NCI-H2107 (cell line): ENCODE measurements around the gene SLX1A.
"Not testable (repeated sequence)": the region's sequence is repeated elsewhere in the genome, so short reads cannot be mapped to it uniquely, and the experiment has no call there.

Experiments used
- DNase-seq: peaks from one replicate; lab custom pipeline; 2025; lab: John Stamatoyannopoulos, UW

Gene SLX1A

DNA sequence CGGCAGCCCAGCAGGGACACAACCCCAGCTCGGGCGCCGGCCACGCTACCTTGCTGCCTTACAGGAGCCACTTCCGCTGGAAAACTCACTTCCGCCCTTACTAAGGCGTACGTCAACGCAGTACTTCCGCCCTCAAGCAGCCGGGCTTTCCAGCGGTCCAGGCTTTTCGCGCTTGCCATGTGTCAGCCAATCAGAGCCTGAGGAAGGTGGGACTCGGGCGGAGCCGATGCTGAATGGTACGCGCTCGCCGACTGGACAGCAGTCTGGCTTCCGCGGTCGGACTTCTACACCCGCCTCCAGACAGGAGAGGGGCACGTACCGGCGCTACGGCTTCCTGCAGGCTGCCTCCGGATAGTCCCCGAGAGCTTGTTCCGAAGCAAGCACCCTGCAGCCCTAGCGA is at the start of gene SLX1A, which contains the start of gene BOLA2B:
Gene SLX1A (plus strand): TSS at position 261 of the 400 bp plus-strand sequence. CDS start 210 bp downstream, outside the sequence.
Gene BOLA2B (minus strand): TSS at position 52 of the 400 bp plus-strand sequence. CDS start 71 bp downstream, outside the sequence.
- DNase-seq: not testable (repeated sequence)

DNA sequence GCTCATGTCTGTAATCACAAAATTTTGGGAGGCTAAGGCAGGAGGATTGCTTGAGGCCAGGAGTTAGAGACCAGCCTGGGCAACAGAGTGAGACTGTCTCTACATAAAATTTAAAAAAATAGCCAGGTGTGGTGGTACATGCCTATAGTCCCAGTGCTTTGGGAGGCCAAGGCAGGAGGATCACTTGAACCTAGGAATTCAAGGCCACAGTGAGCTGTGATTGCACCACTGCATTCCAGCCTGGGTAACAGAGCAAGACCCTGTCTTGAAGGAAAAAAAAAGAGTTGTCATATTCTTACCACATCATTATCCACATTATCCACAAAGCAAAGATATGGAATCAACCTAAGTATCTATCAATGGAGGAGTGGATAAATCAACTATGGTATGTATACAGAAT is 49.7 kb upstream of the SLX1A start:
- DNase-seq: no peak

DNA sequence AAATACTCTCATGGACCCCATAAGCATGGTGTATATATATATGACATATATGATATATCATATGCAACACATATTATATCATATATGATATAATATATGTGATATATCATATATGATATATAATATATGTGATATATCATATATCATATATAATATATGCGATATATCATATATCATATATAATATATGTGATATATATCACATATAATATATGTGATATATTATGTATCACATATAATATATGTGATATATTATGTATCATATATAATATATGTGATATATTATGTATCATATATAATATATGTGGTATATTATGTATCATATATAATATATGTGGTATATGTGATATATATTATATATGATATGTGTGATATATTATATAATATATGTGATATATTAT is 48.8 kb upstream of the SLX1A start:
- no peak for DNase-seq

DNA sequence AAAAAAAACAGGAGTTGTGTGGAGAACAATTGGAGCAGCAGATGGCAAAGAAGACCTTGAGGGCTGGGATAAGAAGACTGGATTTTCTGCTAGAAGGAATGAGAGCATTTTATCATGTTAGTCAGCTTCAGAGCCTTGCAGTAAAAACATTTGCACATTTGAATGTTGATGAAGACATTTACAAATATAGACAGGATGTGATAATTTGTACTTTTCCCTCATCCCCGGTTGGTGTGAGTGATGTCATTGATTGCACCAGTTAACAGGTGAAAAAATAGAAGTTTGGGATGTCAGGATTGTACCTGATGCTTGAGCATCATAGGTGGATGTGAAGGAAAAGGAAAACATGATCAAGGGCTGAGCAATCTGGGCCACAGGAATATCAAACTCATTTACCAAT is 48.0 kb upstream of the SLX1A start:
- no peak for DNase-seq

DNA sequence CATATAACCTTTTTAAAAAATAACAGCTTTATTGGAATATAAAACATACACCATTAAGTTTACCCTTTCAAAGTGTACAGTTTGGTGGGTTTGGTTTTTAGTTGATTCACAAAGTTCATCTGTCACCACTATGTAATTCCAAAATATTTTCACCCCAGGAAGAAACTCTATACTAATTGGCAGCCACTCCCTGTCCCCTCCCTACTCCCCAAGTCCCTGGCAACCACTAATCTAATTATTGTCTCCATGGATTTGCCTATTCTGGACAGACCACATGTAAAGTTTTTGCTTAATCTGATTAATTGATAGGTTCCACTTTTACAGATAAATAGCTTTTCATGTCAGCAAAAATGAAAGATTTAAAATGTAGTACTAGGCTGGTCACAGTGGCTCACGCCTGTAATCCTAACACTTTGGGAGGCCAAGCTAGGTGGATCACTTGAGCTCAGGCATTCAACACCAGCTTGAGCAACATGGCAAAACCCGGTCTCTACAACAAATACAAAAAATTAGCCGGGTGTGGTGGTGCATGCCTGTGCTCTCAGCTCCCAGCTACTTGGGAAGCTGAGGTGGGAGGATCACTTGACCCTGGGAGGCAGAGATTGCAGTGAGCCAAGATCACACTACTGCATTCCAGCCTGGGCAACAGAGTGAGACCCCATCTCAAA is 45.7 kb upstream of the SLX1A start:
- no peak for DNase-seq

DNA sequence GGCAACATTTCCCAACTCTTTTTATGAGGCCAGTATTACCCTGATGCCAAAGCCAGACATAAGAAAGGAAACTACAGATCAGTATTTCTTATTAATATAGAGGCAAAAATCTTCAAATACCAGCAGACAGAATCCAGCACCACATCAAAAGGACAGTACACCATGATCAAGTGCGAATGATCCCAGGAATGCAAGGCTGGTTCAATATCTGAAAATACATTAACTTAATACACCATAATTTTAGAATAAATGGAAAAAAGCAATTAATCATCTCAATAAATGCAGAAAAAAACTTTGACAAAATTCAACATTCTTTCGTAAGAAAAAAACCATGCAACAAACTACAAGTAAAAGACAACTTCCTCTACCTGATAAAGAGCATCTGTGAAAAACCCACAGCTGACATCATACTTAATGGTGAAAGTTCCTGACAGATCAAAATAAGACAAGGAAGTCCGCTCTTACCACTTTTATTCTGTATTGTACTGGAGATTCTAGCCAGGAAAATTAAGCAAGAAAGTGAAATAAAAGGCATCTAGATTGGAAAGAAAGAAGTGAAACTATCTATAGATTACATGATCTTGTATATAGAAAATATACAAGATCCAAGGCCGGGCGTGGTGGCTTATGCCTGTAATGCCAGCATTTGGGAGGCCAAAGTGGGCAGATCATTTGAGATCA is 44.3 kb upstream of the SLX1A start:
- no peak for DNase-seq

DNA sequence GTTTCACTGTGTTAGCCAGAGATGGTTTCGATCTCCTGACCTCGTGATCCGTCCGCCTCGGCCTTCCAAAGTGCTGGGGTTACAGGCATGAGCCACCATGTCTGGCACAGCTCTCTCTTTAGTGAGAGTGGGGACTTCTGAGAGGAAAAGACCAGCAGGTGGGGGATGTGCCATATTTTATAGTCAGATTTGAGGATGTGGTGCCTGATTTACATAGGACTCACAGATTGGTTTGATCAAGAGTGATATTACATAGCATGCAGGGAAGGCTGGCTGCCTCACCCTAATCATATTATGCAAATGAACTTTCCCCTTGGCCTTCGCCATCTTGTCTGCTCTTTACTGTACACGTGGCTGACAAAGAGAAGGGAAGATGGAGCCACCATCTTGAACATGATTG is 42.6 kb upstream of the SLX1A start:
- DNase-seq: no peak

DNA sequence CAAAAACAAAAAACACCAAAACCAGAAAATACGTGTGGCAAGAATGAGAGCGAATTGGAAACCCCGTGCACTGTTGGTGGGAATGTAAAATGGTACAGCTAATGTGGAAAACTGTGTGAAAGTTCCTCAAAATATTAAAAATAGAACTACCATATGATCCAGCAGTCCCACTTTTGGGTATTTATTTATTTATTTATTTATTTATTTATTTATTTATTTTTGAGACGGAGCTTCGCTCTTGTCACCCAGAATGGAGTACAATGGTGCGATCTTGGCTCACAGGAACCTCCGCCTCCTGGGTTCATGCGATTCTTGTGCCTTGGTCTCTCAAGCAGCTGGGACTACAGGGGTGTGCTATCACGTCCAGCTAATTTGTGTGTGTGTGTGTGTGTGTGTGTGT is 41.2 kb upstream of the SLX1A start:
- no peak for DNase-seq

DNA sequence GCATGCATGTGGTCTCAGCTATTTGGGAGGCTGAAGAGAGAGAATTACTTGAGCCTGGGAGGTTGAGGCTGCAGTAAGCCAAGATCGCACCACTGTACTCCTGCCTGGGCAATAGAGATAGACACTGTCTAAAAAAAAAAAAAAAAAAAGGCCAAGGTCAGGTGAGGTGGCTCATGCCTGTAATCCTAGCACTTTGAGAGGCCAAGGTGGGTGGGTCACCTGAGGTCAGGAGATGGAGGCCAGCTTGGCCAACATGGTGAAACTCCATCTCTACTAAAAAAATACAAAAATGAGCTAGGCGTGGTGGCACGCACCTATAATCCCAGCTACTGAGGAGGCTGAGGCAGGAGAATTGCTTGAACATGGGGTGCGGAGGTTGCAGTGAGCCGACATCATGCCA is 38.5 kb upstream of the SLX1A start:
- no peak for DNase-seq

DNA sequence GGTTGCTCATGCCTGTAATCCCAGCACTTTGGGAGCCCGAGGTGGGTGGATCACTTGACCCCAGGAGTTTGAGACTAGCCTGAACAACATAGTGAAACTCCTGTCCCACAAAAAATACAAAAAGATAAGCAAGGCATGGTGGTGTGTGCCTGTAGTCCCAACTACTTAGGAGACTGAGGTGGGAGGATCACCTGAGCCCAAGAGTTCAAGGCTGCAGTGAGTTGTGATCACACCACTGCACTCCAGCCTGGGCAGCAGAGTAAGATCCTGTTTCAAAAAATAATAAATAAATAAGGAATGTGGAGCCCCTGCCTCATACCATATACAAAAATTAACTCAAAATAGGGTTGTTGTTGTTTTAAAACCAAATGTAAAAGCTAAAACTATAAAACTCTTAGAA is 36.5 kb upstream of the SLX1A start:
- no peak for DNase-seq

DNA sequence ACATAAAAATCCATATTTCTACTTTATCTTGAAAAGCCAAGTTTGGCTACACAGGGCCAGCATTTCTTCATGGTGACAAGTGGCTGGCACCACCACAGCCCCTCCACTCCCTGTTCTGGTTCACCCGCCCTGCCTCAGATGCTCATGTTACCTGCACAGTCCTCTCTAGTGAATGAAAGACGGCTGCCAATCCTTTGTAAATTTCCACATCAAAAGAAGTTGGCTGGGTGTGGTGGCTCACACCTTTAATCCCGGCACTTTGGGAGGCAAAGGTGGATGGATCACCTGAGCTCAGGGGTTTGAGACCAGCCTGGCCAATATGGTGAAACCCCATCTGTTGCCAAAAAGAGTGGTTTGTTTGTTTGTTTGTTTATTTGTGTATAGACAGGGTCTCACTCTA is 30.1 kb upstream of the SLX1A start:
- no peak for DNase-seq

DNA sequence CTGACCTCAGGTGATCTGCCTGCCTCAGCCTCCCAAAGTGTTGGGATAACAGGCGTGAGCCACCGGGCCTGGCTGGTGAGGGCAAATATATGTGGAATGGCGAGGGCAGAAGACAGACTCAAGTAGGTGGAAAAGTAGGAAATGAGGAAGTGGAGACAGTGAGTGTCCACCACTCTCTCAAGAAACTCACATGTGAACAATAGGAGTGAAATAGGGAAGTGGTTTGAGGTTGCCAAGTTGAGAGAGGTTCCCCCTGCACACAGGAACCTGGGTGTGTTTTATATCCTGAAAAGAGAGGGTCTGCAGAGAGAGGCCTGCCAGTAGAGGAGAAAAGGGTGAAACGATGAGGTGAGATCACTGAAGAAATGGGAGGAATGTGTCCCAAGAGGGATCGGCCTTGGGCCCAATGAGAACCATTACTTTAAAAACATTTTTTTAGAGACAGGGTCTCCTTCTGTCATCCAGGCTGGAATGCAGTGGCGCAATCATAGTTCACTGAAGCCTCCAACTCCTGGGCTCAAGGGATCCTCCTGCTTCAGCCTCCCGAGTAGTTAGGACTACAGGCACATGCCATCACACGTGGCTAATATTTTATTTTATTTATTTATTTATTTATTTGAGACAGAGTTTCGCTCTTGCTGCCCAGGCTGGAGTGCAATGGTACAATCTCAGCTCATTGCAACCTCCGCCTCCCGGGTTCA is 27.3 kb upstream of the SLX1A start:
- no peak for DNase-seq

DNA sequence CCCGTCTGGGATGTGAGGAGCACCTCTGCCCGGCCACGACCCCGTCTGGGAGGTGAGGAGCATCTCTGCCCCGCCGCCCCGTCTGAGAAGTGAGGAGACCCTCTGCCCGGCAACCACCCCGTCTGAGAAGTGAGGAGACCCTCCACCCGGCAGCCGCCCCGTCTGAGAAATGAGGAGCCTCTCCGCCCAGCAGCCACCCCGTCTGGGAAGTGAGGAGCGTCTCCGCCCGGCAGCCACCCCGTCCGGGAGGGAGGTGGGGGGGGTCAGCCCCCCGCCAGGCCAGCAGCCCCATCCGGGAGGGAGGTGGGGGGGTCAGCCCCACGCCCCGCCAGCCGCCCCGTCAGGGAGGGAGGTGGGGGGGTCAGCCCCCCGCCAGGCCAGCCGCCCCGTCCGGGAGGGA is 24.9 kb upstream of the SLX1A start:
- DNase-seq: not testable (repeated sequence)

DNA sequence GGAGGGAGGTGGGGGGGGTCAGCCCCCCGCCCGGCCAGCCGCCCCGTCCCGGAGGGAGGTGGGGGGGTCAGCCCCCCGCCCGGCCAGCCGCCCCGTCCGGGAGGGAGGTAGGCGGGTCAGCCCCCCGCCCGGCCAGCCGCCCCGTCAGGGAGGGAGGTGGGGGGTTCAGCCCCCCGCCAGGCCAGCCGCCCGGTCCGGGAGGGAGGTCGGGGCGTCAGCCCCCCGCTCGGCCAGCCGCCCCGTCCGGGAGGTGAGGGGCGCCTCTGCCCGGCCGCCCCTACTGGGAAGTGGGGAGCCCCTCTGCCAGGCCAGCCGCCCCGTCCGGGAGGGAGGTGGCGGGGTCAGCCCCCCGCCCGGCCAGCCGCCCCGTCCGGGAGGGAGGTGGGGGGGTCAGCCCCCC is 24.3 kb upstream of the SLX1A start:
- not testable (repeated sequence) for DNase-seq

DNA sequence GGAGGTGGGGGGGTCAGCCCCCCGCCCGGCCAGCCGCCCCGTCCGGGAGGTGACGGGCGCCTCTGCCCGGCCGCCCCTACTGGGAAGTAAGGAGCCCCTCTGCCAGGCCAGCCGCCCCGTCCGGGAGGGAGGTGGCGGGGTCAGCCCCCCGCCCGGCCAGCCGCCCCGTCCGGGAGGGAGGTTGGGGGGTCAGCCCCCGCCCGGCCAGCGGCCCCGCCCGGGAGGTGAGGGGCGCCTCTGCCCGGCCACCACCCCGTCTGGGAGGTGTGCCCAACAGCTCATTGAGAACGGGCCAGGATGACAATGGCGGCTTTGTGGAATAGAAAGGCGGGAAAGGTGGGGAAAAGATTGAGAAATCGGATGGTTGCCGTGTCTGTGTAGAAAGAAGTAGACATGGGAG is 23.5 kb upstream of the SLX1A start:
- DNase-seq: not testable (repeated sequence)

DNA sequence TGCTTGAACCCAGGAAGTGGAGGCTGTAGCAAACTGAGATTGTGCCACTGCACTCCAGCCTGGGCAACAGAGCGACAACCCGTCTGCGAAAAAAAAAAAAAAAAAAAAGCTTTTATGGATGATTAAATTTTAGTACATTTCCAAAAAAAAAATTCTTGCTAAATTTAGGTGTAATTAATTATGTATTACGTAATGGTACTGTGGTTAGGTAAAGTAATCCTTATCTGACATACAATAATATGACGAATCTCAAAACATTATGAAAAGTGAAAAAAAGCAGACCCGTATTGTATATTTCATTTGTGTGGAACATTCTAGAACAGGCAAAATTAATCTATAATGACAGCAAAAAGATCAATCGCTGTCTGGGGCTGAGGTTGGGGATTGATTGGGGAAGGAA is 20.6 kb upstream of the SLX1A start:
- DNase-seq: no peak

DNA sequence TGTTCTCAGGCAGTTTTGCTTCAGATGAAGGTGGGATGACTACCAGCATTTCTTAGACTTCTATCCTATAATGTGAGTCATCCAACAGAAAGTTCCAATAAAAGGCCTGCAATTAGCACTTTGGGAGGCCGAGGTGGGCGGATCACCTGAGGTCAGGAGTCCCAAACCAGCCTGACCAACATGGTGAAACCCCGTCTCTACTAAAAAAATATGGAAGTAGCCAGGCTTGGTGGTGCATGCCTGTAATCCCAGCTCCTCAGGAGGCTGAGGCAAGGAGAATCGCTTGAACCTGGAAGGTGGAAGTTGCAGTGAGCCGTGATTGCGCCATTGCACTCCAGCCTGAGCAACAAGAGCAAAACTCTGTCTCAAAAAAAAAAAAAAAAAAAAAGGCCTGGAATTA is 16.8 kb upstream of the SLX1A start:
- DNase-seq: not testable (repeated sequence)

DNA sequence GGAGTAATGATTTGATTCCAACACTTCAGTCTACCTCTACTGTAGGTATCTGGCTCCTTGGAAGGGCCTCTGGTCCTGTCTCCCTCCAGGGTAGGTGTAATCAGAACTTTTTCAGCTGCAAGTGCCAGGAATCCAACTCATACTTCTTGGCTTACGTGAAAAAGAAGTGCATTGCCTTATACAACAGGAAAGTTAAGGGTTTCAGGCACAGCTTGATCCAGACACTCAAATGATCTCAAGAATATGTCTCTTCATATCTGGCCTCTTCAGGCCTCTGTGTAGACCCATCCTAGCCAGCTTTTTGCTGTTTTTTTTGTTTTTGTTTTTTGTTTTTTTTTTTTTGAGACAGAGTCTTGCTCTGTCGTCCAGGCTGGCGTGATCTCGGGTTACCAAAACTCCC is 14.5 kb upstream of the SLX1A start:
- no peak for DNase-seq

DNA sequence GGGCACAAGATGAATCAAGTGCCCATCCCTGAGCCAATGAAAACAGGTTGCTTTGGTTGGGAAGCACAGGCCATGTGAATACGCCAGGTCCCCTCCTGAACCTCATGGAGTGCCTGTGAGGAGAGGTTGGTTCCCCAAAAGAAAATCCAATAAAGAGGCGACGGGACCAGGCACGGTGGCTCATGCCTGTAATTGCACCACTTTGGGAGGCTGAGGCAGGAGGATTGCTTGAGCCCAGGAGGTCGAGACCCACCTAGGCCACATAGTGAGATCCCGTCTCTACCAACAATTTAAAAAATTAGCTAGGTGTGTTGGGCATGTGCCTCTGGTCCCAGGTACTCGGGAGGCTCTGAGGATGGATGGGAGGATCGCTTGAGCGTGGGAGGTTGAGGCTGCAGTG is 13.7 kb upstream of the SLX1A start:
- DNase-seq: no peak

DNA sequence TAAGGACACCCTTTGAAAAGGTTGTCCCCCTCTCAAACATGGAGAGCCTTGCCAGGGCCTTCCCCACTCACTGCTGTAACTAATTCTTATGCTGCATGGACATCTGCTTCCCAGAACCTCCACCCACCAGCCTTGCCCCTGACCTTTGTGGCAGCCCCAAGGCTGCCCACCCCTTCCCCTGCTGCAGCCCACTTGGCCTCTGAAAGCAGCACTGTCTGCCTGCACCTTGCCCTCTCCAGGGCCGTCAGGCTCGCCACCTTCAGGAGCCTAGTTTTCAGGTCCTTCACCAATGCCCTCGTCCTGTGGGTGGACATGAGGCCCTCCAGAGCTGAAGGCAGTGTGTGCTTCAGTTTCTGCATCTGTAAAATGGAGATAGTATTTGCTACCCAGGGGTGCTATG is 12.9 kb upstream of the SLX1A start:
- no peak for DNase-seq

DNA sequence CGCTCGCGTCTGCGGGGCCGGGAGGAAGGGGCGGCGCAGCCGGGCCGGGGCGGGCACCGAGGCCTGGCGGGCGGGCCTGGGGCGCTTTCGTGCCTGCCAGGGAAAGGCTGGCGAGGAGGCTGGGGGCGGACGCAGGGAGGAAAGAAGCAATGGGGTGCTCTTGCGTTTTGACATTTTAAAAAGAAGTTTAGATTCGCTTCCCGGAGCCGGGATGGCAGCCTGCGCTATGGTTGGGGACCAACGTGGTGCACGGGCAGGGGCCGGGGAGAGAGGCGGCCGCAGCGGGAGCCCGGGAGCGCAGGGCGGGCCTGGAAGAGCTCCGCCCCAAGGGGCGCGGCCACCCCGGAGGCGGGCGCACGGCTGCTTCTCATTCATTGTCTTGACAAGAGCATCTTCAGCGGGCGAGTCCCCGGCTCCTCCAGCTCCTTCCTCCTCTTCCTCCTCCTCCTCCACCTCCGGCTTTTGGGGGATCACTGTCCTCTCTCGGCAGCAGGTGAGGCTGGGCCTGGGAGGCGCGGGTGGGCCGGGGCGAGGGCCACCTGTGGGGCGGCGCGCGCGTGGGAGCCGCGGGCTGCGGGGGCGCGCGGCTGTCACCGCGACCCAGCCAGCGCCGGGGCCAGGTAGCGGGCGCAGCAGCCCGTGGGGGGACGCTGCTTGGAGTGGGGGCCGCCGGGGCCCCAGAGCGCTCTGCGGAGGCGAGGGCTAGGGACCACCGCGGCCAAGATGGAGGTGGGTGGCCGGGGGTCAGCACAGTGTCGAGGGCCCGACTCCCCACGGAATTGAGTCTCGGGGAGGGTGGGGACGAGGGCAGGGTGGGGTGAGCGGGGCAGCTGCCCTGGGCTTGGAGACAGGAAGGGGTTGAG is 10.2 kb upstream of the SLX1A start, which contains the start of gene CORO1A:
Gene CORO1A (plus strand): TSS at position 370 of the 863 bp plus-strand sequence. CDS start 1,608 bp downstream, outside the sequence.
- DNase-seq: peak; percentile 44
